RWPE2 (cell line): ENCODE measurements around the gene TLK2.

ENCODE experiments used
- ATAC-seq: fragments of 200-7000 bp; cut with Tn5 transposase; 3 replicates; pipeline ENCODE4 v1.9.1; 2021; ENCODE audit warnings: low read depth
- DNase-seq: peaks from one replicate; pipeline ENCODE4 v3.0.0-alpha.2; 2020; ENCODE audit warnings: low spot score
- H3K27ac ChIP-seq: fragments of 450-650 bp; 2 replicates; pipeline ENCODE4 v1.5.1; 2017; ENCODE audit warnings: mild to moderate bottlenecking; ENCODE audit not compliant: poor library complexity, severe bottlenecking
- H3K27me3 ChIP-seq: fragments of 250-450 bp; sonication (Bioruptor Pico); 2 replicates; pipeline ENCODE4 v1.5.1; 2021; ENCODE audit warnings: mild to moderate bottlenecking, moderate library complexity; ENCODE audit not compliant: insufficient read depth, poor library complexity, severe bottlenecking
- H3K36me3 ChIP-seq: fragments of 250-450 bp; sonication (Bioruptor Pico); 2 replicates; pipeline ENCODE4 v1.5.1; 2020; ENCODE audit warnings: low read depth, mild to moderate bottlenecking, moderate library complexity
- H3K4me1 ChIP-seq: fragments of 250-450 bp; sonication (Bioruptor Pico); 2 replicates; pipeline ENCODE4 v1.5.1; 2021; ENCODE audit warnings: mild to moderate bottlenecking, moderate library complexity; ENCODE audit not compliant: insufficient read depth, poor library complexity, severe bottlenecking
- H3K4me3 ChIP-seq: fragments of 250-450 bp; sonication (Bioruptor Pico); 2 replicates; pipeline ENCODE4 v1.5.1; 2021; ENCODE audit warnings: mild to moderate bottlenecking, moderate library complexity; ENCODE audit not compliant: severe bottlenecking
- H3K9me3 ChIP-seq: fragments of 250-450 bp; sonication (Bioruptor Pico); 2 replicates; pipeline ENCODE4 v1.5.1; 2021; ENCODE audit warnings: mild to moderate bottlenecking, moderate library complexity; ENCODE audit not compliant: severe bottlenecking
- TF ChIP-seq, protein P1 (sequence below): fragments of 450-650 bp; IDR thresholded peaks from one replicate; pipeline ENCODE4 v1.5.1; 2017; ENCODE audit warnings: mild to moderate bottlenecking, moderate library complexity; ENCODE audit not compliant: poor library complexity, severe bottlenecking

TLK2 gene

DNA sequence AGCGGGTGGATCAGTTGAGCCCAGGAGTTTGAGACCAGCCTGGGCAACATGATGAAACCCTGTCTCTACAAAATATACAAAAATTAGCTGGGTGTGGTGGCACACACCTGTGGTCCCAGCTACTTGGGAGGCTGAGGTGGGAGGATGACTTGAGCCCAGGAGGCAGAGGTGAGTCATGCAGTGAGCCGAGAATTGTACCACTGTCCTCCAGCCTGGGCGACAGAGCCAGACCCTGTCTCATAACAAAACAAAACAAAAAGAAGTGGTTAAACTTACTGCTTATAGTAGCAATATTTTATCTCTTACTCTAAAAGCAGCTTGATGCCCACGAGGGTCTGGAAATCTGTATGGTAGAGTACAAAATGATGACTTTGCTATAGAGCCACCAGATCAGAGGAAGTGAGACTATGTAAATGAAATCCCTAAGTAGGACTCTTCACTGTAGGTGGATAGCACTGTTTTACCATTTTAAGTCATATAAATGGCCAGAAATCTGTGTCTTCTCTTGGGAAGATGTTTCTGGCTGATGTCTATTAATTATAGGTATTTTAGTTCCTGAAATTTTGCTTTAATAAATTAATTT is 88.5 kb downstream of the TLK2 start:
- H3K27me3 ChIP-seq: no peaks in the 10 kb centered on the region
- TF ChIP-seq, protein P1, sequence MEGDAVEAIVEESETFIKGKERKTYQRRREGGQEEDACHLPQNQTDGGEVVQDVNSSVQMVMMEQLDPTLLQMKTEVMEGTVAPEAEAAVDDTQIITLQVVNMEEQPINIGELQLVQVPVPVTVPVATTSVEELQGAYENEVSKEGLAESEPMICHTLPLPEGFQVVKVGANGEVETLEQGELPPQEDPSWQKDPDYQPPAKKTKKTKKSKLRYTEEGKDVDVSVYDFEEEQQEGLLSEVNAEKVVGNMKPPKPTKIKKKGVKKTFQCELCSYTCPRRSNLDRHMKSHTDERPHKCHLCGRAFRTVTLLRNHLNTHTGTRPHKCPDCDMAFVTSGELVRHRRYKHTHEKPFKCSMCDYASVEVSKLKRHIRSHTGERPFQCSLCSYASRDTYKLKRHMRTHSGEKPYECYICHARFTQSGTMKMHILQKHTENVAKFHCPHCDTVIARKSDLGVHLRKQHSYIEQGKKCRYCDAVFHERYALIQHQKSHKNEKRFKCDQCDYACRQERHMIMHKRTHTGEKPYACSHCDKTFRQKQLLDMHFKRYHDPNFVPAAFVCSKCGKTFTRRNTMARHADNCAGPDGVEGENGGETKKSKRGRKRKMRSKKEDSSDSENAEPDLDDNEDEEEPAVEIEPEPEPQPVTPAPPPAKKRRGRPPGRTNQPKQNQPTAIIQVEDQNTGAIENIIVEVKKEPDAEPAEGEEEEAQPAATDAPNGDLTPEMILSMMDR: no peak
- H3K9me3 ChIP-seq: no peaks in the 10 kb centered on the region
- peaks cover 55% of the 10 kb centered on the region for H3K36me3 ChIP-seq
- DNase-seq (no peak), ATAC-seq (no peak)
- H3K27ac ChIP-seq: peak overlapping the region; percentile 98
- peaks cover 40% of the 10 kb centered on the region for H3K4me1 ChIP-seq
- H3K4me3 ChIP-seq: no peak overlapping the region

DNA sequence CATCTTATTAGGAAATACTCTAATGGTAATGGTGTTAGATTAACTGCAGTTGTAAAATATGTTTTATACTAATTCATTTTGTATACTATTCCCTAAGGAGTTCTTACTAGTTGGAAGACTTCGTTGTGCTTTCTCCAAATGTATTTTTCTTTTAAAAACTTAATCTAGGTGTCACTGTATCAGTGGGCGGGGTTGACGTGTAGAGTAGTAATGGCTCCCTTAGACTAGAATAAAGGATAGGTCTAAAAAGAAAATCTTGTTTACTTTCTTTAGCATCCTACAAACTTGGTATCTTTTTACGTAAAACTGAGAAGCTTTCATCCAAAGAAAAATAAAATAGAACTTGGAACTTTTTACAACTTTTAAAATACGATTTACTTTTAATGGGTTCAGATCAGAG is 93.9 kb downstream of the TLK2 start:
- peaks cover 62% of the 10 kb centered on the region for H3K36me3 ChIP-seq
- ATAC-seq: no peak

DNA sequence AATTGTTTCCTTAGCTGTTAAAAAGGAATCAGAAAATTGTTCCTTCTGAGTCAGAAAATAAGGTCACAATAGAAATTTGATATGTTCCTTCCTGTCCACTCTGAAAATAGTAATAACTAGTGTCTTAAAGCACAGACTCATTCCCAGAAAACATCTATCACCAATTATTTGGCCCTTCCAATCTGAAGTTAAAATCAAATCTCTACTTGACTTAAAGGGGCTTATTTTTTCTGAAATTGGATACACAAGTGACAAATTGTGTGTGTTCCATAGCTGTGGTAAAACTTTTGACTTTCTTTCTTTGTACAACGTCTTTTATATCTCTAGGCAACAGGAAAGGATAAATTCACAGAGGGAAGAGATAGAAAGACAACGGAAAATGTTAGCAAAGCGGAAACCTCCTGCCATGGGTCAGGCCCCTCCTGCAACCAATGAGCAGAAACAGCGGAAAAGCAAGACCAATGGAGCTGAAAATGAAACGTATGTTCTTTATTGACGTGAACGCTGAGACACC is 94.3 kb downstream of the TLK2 start:
- Histone ChIP-seq H3K4me3 (no peak overlapping the region), H3K27me3 (no peaks in the 10 kb centered on the region), H3K9me3 (no peaks in the 10 kb centered on the region), H3K27ac (peak overlapping the region; percentile 51), H3K4me1 (peaks cover 10% of the 10 kb centered on the region), H3K36me3 (peaks cover 62% of the 10 kb centered on the region)
- TF ChIP-seq, protein P1: no peak
- ATAC-seq: no peak
- no peak for DNase-seq

More for the DNA sequence above, 93.9 kb downstream of the TLK2 start:
- DNase-seq: no peak
- TF ChIP-seq, protein P1: no peak
- peak overlapping the region; percentile 51 for H3K27ac ChIP-seq
- no peaks in the 10 kb centered on the region for H3K27me3 ChIP-seq
- H3K4me3 ChIP-seq: no peak overlapping the region
- H3K4me1 ChIP-seq: peaks cover 10% of the 10 kb centered on the region
- no peaks in the 10 kb centered on the region for H3K9me3 ChIP-seq

DNA sequence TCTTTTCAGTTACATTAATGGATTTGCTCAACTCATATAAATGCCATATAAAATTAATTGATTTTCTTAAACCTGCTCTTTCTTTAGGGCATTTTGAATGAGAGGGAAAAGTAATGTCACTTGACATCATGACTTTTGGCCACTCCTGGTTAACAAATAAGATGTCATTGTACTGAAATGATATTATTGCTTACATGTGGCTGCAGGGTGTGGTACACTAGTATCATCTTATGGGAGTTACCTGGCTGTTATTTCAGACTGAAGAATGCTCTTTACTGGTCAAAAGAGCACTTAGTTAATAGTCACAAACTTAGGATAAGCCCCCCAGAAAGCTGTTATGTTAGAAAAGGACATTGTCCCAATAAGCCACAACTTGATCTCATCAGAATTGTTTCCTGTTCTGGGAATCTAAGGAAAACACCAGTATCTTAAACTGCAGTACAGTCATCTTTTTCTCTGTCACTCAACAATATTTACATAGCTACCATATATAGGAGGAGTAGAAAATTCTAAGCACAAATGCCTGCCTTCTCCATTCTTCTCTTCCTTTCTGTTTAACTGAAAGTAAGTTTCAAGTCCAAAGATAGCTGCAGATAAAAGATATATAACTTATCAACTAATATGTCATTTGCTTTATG is 95.0 kb downstream of the TLK2 start:
- Histone ChIP-seq H3K9me3 (no peaks in the 10 kb centered on the region), H3K4me3 (no peak overlapping the region), H3K27me3 (no peaks in the 10 kb centered on the region), H3K4me1 (peaks cover 10% of the 10 kb centered on the region), H3K27ac (peak overlapping the region; percentile 51), H3K36me3 (peaks cover 68% of the 10 kb centered on the region)
- no peak for ATAC-seq
- DNase-seq: no peak
- TF ChIP-seq, protein P1: no peak

DNA sequence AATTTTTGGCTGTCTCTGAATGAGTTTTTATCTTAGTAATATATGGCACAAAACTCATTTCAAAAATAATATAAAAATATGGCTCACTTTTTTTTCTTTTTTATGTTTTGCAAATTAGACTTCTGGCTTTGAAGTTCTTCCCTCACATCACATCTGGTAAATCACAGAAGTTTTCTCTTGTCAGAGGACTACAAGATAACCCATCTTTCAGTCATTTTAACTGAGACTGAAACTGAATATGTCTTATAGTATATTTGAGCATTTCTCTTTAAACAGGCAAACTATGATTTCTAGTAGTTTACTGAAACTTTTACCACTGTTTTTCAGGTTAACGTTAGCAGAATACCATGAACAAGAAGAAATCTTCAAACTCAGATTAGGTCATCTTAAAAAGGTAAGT is 97.8 kb downstream of the TLK2 start:
- Histone ChIP-seq H3K36me3 (peaks cover 77% of the 10 kb centered on the region), H3K4me3 (no peak overlapping the region), H3K4me1 (peaks cover 10% of the 10 kb centered on the region), H3K9me3 (no peaks in the 10 kb centered on the region), H3K27me3 (no peaks in the 10 kb centered on the region), H3K27ac (no peak overlapping the region)
- ATAC-seq (no peak), DNase-seq (no peak)
- TF ChIP-seq, protein P1: no peak
